ENCODE measurements around the gene ANKS1B.

- TF ChIP-seq CTCF (IDR thresholded peaks at IDR 0.05 in 2 of 3, conservative IDR thresholded peaks at IDR 0.05 in 1 of 3; ENCODE audit: control insufficient read depth in 2 of 3, extremely low read depth in 1 of 3, insufficient read depth in 1 of 3, low read depth in 3 of 3, low read length in 3 of 3): no peak
- TF ChIP-seq ZZZ3 (IDR thresholded peaks at IDR 0.05; ENCODE audit: control insufficient read depth, insufficient read length, low read depth): no peak
- TF ChIP-seq JUNB (IDR thresholded peaks at IDR 0.05): no peak
- TF ChIP-seq EZH2 (IDR thresholded peaks at IDR 0.05; ENCODE audit: borderline replicate concordance, control insufficient read depth, low read depth, low read length): no peak
- no peak for TF ChIP-seq KDM1A (IDR thresholded peaks at IDR 0.05; ENCODE audit: borderline replicate concordance)
- TF ChIP-seq TCF12 (IDR thresholded peaks at IDR 0.05; ENCODE audit: low read depth, low read length): no peak
- TF ChIP-seq CEBPB (IDR thresholded peaks at IDR 0.05; ENCODE audit: borderline replicate concordance in 1 of 2, low read depth in 2 of 2, low read length in 2 of 2): no peak
- TF ChIP-seq PRDM15 (CRISPR knock-in tag; IDR thresholded peaks at IDR 0.05): no peak
- TF ChIP-seq EP300 (IDR thresholded peaks at IDR 0.05; ENCODE audit: borderline replicate concordance in 1 of 2, control insufficient read depth in 1 of 2, low read depth in 2 of 2, low read length in 2 of 2): no peak
Observed at GRCh38 chr12:99277591-99278379, 707.0 kb downstream of the ANKS1B start.
